BJ (cell line): Measurements from ENCODE around the gene RNPEPL1. TPM values are rescaled to one million over a fixed set of nuclear protein-coding genes. Genes with fewer than 3 reads are reported as not detected.

ENCODE experiments used
- CTCF ChIA-PET: fragments of 350-600 bp; formaldehyde crosslinking; extraction: SDS; loops from one replicate; lab custom pipeline; 2021; ENCODE audit warnings: antibody characterized with exemption, inconsistent platforms; lab: Yijun Ruan, JAX
- POLR2A ChIA-PET: fragments of 300-600 bp; sonication (Branson Sonifier 250); formaldehyde crosslinking; extraction: SDS; loops from one replicate; lab custom pipeline; 2021; ENCODE audit warnings: antibody characterized with exemption; lab: Charles Lee
- DNase-seq: peaks from one replicate; pipeline ENCODE4 v3.0.0-alpha.2; 2011; ENCODE audit warnings: low read depth
- H3K27me3 ChIP-seq: 2 replicates; pipeline ENCODE4 v1.6.0; 2011; ENCODE audit warnings: low read length; ENCODE audit not compliant: control insufficient read depth, insufficient read depth
- H3K36me3 ChIP-seq: 2 replicates; pipeline ENCODE4 v1.5.1; 2011; ENCODE audit warnings: low read length; ENCODE audit not compliant: control insufficient read depth, insufficient read depth
- H3K4me3 ChIP-seq: 2 replicates; pipeline ENCODE4 v1.5.1; 2011; ENCODE audit warnings: low read depth, mild to moderate bottlenecking, control low read depth, low read length
- CTCF ChIP-seq: IDR thresholded peaks from 2 replicates; pipeline ENCODE4 v1.5.1; 2011; ENCODE audit warnings: low read depth, mild to moderate bottlenecking, control low read depth, inconsistent platforms, low read length, moderate library complexity; ENCODE audit not compliant: insufficient read depth
- polyA plus RNA-seq: library from polyadenylated mRNA; depleted of rRNA; stranded (reverse); fragments of >200 nt; gene quantifications from 2 replicates; pipeline ENCODE4 v1.2.3, GENCODE V29; 2011

Gene RNPEPL1
- polyA plus RNA-seq, 1 experiment, result 12.7 TPM

DNA sequence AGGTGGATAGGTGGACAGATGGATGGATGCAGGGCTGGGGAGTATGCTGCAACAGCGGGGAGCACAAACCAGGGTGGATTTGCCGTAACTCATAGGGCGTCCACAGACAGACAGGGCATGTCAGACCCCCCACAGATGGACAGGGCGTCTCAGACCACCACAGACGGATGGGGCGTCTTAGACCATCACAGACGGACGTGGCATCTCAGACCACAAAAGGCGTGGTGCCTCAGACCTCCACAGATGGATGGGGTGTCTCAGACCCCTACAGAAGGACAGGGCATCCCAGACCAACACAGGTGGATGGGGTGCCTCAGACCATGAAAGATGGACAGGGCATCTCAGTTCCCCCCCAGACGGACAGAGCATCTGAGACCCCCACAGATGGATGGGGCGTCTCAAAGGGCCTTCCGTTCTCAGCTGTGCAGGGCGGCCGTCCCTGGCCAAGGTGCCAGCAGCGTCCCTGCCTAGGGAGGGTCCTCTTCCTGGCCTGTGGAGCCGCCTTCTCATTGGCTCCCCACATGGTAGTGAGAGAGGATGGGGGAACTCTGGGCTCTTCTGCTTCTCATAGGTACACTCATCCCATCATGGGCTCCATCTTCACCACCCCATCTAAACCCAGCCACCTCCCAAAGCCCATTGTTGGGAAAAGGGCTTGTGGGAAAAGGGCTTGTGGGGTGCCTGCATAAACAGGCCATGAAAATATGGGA is 12.6 kb upstream of the RNPEPL1 start:
- peaks cover 4% of the 10 kb centered on the region for H3K36me3 ChIP-seq
- CTCF ChIA-PET, result no interaction called here
- H3K4me3 ChIP-seq, result no peak overlapping the region
- DNase-seq, result no peak
- POLR2A ChIA-PET, result no interaction called here
- no peaks in the 10 kb centered on the region for H3K27me3 ChIP-seq
- TF ChIP-seq CTCF, result no peak

- POLR2A ChIA-PET, result interaction anchor here (1.0 kb wide), 1 partner anchor 10 kb away, joined by 3 read pairs; no protein-coding TSS in a partner anchor
- H3K27me3 ChIP-seq, result no peaks in the 10 kb centered on the region
- CTCF ChIA-PET, result interaction anchor here (1.3 kb wide), 1 partner anchor 50 kb away, joined by 3 read pairs; no protein-coding TSS in a partner anchor
- peaks cover 4% of the 10 kb centered on the region for H3K36me3 ChIP-seq
- DNase-seq, result no peak
- H3K4me3 ChIP-seq, result no peak overlapping the region
- peak; percentile 68 for TF ChIP-seq CTCF
These were observed 11.7 kb upstream of the RNPEPL1 start for GRCh38 chr2:240556553-240557100.

DNA sequence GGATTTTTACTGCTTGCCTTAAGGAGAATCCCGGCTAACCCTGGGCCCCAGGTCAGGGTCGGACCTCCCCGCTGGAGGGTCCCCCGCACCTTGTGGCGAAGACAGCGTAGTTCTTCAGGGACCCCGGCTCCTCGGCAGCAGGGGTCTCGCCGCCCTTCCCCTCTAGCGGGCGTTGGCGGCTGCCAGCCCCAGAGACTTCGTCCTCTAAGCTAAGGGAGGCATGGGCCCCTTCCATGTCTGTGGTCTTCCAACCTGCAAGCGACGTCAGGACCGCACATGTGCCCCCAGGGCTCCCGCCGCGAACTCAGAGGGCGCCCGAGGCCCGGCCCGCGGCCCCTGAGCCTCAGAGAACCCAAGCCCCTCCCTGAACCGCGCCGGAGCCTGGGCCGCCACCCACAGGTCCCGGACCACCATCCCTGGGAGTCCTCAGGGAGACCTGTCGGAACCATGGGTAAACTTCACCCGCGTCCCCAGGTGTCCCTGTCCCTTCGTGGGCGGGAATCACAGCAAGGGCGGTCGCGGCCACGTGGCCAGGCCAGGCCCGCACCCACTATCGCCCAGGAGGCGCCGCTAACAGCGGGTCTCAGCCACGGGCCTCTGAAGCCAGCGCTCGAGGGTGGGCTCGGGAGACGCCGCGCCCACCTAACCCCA is 11.1 kb upstream of the RNPEPL1 start:
- POLR2A ChIA-PET, result interaction anchor here (1.0 kb wide), 1 partner anchor 9 kb away, joined by 3 read pairs; no protein-coding TSS in a partner anchor
- CTCF ChIA-PET, result interaction anchor here (1.3 kb wide), 1 partner anchor 50 kb away, joined by 3 read pairs; no protein-coding TSS in a partner anchor
- no peak for TF ChIP-seq CTCF
- Histone ChIP-seq H3K27me3 (no peaks in the 10 kb centered on the region), H3K4me3 (peak overlapping the region; percentile 51), H3K36me3 (peaks cover 4% of the 10 kb centered on the region)
- DNase-seq, result no peak

- peaks cover 3% of the 10 kb centered on the region for H3K36me3 ChIP-seq
- no peaks in the 10 kb centered on the region for H3K27me3 ChIP-seq
- POLR2A ChIA-PET, result interaction anchor here (1.0 kb wide), 1 partner anchor 9 kb away, joined by 3 read pairs; no protein-coding TSS in a partner anchor
- peak within 1 kb of the TSS; percentile 51 for H3K4me3 ChIP-seq
- no peak for TF ChIP-seq CTCF
- no peak for DNase-seq
- CTCF ChIA-PET, result interaction anchor here (1.3 kb wide), 1 partner anchor 51 kb away, joined by 3 read pairs; no protein-coding TSS in a partner anchor
These were observed 10.5 kb upstream of the RNPEPL1 start, which contains the start of gene ANKMY1 for GRCh38 chr2:240557808-240558207. Gene ANKMY1, minus strand, starts transcription at chr2:240557988. Its CDS starts 653 bp downstream, at chr2:240557335.

GRCh38 chr2:240558236-240558761 is 10.0 kb upstream of the RNPEPL1 start:
- peaks cover 2% of the 10 kb centered on the region for H3K36me3 ChIP-seq
- CTCF ChIA-PET, result interaction anchor here (1.3 kb wide), 1 partner anchor 44 kb away, joined by 3 read pairs; no protein-coding TSS in a partner anchor
- TF ChIP-seq CTCF, result no peak
- peak overlapping the region; percentile 51 for H3K4me3 ChIP-seq
- no peak for DNase-seq
- no peaks in the 10 kb centered on the region for H3K27me3 ChIP-seq
- POLR2A ChIA-PET, result no interaction called here
